SH-SY5Y (cell line): ENCODE data around the gene S100G.

Experiments used
- GATA2 ChIP-seq: IDR thresholded peaks from 2 replicates; pipeline ENCODE4 v1.6.1; 2011; ENCODE audit warnings: mild to moderate bottlenecking, low read depth, low read length
- GATA3 ChIP-seq: IDR thresholded peaks from 2 replicates; pipeline ENCODE4 v1.6.1; 2011; ENCODE audit warnings: low read depth, mild to moderate bottlenecking, low read length, moderate library complexity

S100G gene

GRCh38 chrX:16638533-16638932 lies 11.4 kb upstream of the S100G start:
- TF ChIP-seq GATA3 (no peak), GATA2 (no peak)

GRCh38 chrX:16639966-16640365 lies 10.0 kb upstream of the S100G start:
- no peak for TF ChIP-seq GATA3
- TF ChIP-seq GATA2, result no peak

DNA sequence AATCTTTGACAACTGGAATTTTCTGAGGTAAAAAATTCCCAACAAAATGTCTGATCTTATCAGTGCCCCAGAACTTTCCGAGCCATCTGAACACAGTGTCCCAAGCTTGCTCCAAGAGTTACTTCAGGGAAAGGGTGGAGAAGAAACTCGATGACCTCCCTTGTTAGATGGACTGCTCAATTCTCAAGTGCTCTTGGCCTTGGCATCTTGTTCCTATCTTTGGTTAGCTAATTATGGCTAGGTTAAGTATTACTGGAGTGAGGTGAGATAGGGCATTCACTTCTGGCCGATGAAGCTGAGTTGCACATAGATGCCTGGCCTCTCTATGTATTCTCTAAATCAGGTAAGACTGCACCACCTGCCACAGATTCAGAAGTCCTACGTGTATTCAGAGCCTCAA lies 9.1 kb upstream of the S100G start:
- TF ChIP-seq GATA3 (no peak), GATA2 (no peak)

- no peak for TF ChIP-seq GATA2
Observed at GRCh38 chrX:16643176-16643575, 6.8 kb upstream of the S100G start.

GRCh38 chrX:16646366-16647138 lies 3.4 kb upstream of the S100G start:
- TF ChIP-seq GATA2 (no peak), GATA3 (no peak)

GRCh38 chrX:16651391-16652024 lies 1.6 kb downstream of the S100G start:
- TF ChIP-seq GATA3, result no peak
- TF ChIP-seq GATA2, result no peak

- TF ChIP-seq GATA3, result no peak
- TF ChIP-seq GATA2, result no peak
Observed at GRCh38 chrX:16653424-16653823, 3.5 kb downstream of the S100G start.

DNA sequence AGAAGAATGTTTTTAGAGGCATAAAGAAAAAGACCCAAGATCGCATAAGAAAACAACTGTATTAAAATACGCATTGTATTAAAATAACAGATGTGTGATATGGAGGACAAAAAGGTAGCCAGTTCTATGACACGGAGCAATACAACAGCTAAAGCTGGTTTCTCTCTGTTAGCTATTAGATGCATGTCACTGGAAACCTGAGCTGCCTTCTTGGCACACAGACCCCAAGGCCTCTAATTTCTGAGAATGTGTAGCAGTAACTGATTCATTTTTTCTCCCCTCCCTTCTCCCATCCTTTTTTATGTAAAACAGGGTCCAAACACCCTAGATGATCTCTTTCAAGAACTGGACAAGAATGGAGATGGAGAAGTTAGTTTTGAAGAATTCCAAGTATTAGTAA lies 4.1 kb downstream of the S100G start:
- no peak for TF ChIP-seq GATA2
- TF ChIP-seq GATA3, result no peak

GRCh38 chrX:16658284-16658683 lies 8.3 kb downstream of the S100G start:
- TF ChIP-seq GATA2 (no peak), GATA3 (no peak)

DNA sequence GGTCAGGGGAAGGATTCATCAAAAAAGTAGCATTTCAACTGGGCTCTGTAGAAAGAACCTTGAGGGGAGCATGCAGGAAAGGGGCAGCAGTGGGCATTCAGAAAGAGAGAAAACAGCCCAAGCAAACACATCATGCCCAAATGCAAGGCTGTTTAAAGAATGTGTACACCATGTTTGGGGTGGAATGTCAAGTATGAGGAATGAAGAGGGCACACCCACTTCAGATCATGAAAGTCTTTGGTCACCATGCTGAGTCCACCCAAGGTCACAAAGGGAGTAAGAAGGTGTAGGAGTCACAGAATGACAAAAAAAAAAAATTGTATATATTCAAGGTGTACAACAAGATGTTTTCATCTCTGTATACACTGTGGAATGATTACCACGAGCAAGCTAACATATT lies 9.4 kb downstream of the S100G start:
- no peak for TF ChIP-seq GATA2
- TF ChIP-seq GATA3, result no peak

DNA sequence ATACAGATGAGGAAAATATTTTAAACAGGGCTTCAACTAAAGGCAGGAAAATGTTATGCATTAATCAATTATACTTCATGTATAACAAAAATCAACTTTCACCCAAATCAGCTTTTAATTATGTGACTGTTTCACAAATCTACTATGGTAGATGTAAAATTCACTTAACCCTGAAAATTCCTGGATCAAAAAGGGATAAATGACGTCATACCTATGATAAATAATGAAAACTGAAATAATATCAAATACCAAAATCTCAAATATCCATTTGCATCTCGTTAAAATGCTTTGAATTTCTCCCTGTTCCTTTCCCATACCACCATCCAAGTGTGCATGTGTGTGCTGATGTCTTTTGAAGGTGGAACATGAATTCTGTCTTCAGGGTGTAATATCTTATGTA lies 11.5 kb downstream of the S100G start:
- no peak for TF ChIP-seq GATA3
- no peak for TF ChIP-seq GATA2

GRCh38 chrX:16662402-16662801 lies 12.4 kb downstream of the S100G start:
- no peak for TF ChIP-seq GATA3
- TF ChIP-seq GATA2, result no peak

- TF ChIP-seq GATA2 (no peak), GATA3 (no peak)
Observed at GRCh38 chrX:16664074-16664473, 14.1 kb downstream of the S100G start.

GRCh38 chrX:16664626-16665025 lies 14.7 kb downstream of the S100G start:
- TF ChIP-seq GATA3, result no peak
- TF ChIP-seq GATA2, result no peak

DNA sequence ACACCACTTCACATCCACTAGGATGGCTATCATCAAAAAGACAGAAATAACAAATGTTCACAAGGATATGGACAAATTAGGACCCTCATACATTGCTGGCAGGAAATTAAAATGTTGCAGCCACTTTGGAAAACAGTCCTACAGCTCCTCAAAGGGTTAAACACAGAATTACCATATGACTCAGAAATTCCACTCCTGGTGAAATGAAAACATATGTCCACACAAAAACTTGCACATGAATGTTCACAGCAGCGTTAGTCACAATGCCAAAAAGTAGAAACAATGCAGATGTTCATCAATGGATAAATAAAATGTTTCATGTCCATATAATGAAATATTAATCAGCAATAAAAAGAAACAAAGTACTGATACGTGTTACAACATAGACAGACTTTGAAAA lies 15.1 kb downstream of the S100G start:
- TF ChIP-seq GATA2 (no peak), GATA3 (no peak)
